Keratinocyte (primary cell): ENCODE results near the gene NPLOC4.

Source experiments
- CTCF ChIP-seq, 3 experiments: IDR thresholded peaks in 1 of 3; conservative IDR thresholded peaks in 1 of 3; optimal IDR thresholded peaks in 1 of 3; 2 replicates in 2 of 3; 3 replicates in 1 of 3; pipeline versions ENCODE3 to v1.5.1; 2011; ENCODE audit warnings: low read length in 3 of 3, mild to moderate bottlenecking in 3 of 3, moderate library complexity in 2 of 3, control low read depth in 1 of 3, inconsistent platforms in 1 of 3; ENCODE audit not compliant: insufficient read depth in 2 of 3; ENCODE audit errors: extremely low read depth in 1 of 3
- EZH2 ChIP-seq: IDR thresholded peaks from one replicate; pipeline ENCODE4 v1.6.1; 2012; ENCODE audit warnings: inconsistent platforms, mild to moderate bottlenecking, low read length, moderate library complexity

GRCh38 chr17:81660441-81660840 lies 23.5 kb upstream of the NPLOC4 start:
- TF ChIP-seq CTCF (optimal IDR thresholded peaks at IDR 0.05 in 1 of 3, IDR thresholded peaks at IDR 0.05 in 1 of 3, conservative IDR thresholded peaks at IDR 0.05 in 1 of 3; ENCODE audit: extremely low read depth in 1 of 3, insufficient read depth in 2 of 3, low read length in 3 of 3): no peak
- TF ChIP-seq EZH2: no peak
